HFF-Myc (cell line): ENCODE data around the gene FOSB.

Source experiments
- DNase-seq: peaks from one replicate; pipeline ENCODE4 v3.0.0-alpha.2; 2011; ENCODE audit warnings: low read depth; ENCODE audit errors: extremely low read depth
- H3K4me3 ChIP-seq: replicated peaks from 2 replicates; pipeline ENCODE4 v1.5.1; 2011; ENCODE audit warnings: low read depth, mild to moderate bottlenecking, control low read depth, low read length
- TF ChIP-seq, protein P1 (sequence below): IDR thresholded peaks from 2 replicates; pipeline ENCODE4 v1.5.1; 2012; ENCODE audit warnings: mild to moderate bottlenecking, low read depth, low read length, control low read depth; ENCODE audit errors: missing control alignments

The FOSB gene

DNA sequence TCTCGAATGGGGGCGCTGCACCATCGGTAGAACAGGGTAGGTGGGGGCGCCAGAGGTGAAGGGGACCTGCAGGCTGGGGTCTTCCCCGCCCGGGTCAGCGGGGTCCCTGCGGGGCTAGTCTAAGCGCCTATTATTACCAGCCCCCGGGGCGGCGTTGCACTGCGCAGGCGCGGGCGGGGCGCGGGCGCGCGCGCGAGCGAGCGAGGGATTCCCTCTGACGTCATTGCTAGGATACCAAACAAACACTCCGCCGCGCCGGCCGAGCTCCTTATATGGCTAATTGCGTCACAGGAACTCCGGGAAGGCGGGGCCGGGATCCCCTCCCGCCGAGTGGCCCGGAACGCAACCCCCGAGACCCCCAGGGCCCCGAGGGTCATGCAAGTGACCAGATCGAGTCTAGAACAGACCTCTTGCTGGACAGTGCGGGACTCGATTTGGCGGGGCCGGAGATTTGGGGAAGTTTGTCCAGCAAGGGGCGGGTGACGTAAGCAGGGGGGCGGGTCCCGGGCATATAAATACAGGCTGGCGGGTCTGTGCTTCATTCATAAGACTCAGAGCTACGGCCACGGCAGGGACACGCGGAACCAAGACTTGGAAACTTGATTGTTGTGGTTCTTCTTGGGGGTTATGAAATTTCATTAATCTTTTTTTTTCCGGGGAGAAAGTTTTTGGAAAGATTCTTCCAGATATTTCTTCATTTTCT, at the start of gene FOSB:
Gene FOSB, plus strand, starts transcription at position 541 of the 703 bp plus-strand sequence. CDS start 591 bp downstream, outside the sequence.
- TF ChIP-seq, protein P1, sequence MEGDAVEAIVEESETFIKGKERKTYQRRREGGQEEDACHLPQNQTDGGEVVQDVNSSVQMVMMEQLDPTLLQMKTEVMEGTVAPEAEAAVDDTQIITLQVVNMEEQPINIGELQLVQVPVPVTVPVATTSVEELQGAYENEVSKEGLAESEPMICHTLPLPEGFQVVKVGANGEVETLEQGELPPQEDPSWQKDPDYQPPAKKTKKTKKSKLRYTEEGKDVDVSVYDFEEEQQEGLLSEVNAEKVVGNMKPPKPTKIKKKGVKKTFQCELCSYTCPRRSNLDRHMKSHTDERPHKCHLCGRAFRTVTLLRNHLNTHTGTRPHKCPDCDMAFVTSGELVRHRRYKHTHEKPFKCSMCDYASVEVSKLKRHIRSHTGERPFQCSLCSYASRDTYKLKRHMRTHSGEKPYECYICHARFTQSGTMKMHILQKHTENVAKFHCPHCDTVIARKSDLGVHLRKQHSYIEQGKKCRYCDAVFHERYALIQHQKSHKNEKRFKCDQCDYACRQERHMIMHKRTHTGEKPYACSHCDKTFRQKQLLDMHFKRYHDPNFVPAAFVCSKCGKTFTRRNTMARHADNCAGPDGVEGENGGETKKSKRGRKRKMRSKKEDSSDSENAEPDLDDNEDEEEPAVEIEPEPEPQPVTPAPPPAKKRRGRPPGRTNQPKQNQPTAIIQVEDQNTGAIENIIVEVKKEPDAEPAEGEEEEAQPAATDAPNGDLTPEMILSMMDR: no peak
- H3K4me3 ChIP-seq: peak within 1 kb of the TSS; percentile 71
- peak; percentile 78 for DNase-seq

DNA sequence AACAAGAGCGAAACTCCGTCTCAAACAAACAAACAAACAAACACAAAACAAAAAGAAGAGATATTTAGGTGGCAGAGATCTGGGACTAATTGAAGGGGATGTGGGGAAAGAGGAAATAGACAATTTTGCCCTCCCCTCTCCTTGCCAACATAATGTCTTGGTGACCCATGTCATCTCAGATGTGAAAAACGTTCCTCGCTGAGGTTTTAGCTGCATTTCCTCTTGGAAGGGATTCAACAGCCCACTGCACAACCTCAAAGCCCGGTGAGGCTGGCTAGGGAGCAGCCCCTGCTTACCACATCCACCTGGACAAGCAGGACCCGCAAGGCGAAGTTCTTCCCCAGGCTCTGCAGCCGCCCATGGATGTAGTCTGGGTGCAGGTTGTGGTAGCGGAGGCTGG, 49.0 kb upstream of the FOSB start:
- no peak for DNase-seq
- H3K4me3 ChIP-seq: no peak overlapping the region
- TF ChIP-seq, protein P1: no peak

DNA sequence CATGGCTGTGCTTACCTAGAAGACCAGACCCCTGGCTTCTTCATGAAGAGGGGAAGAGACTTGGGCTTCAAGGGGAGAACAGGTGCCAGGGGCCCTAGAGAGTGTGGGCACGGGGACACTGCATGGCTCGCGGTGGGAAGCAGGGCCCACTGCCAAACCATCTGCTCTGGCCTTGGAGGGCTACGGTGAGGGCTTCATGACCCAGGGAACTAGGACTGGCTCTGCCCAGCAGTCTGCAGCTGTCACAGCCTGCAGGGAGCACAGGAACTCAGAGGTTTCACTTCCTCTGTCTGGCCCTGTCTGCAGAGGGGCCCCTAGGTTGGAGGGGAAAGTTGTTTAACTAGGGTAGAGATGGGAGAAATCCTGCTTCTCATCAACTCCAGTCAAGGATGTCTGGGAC, 48.4 kb upstream of the FOSB start:
- TF ChIP-seq, protein P1: no peak
- DNase-seq: no peak
- H3K4me3 ChIP-seq: no peak overlapping the region

DNA sequence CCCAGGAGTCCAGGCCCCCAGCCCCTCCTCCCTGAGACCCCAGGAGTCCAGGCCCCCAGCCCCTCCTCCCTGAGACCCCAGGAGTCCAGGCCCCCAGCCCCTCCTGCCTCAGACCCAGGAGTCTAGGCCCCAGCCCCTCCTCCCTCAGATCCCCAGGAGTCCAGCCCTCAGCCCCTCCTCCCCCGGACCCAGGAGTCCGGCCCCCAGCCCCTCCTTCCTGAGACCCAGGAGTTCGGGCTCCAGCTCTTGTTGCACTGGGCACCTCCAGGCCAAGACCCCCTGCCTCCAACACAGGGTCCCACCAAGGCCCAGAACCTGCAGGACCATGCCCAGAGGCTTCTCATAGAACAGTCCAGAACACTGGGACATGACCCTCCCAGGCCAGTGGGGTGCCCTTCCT, 47.9 kb upstream of the FOSB start:
- DNase-seq: no peak
- no peak overlapping the region for H3K4me3 ChIP-seq
- TF ChIP-seq, protein P1: no peak

DNA sequence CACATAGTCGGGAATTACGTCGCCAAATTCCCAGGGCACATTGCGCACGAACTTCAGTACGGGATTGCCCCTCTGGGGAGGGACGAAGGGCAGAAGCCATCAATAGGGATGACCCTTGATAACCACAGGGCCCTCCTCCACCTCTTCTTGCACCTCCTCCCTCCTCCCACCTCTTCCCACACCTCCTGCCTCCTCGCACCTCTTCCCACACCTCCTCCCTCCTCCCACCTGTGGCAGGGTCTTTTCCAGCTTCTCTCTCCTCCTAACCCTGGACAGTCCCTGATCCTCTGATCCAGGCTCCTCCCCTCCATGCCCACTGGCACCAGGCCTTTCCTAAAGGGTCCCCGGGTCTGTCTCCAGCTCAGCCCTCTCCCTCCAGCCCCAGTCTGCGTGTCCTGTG, 47.4 kb upstream of the FOSB start:
- TF ChIP-seq, protein P1: no peak
- H3K4me3 ChIP-seq: no peak overlapping the region
- DNase-seq: no peak

DNA sequence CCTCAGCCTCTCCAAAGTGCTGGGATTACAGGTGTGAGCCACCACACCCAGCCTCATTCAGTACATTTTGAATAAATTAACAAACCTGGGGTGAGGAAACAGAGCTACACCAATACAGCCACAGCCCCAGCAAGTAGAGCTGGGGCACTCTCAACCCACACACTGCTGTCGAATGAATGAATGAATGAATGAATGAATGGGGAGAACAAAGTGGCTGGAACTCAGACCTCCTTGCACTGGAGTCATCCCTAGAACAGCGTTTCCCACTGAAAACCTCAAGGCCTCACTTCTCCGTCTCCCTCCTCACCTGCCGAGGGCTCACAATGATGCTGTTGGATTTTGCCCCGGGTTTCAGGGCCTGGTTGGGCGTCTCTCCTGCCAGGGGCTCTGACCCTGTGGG, 46.9 kb upstream of the FOSB start:
- no peak overlapping the region for H3K4me3 ChIP-seq

More for the DNA sequence above, 46.9 kb upstream of the FOSB start:
- DNase-seq: no peak
- TF ChIP-seq, protein P1: no peak
